ENCODE measurements around the gene AGMAT. TPM values are rescaled to one million over a fixed set of nuclear protein-coding genes. Genes with fewer than 3 reads are reported as not detected.

The AGMAT gene
- 18.3 TPM in 2 replicates for total RNA-seq

GRCh38 chr1:15584489-15585363 lies at the start of gene AGMAT:
Gene AGMAT, minus strand, starts transcription at chr1:15585051. Its CDS starts 84 bp downstream, at chr1:15584967.
- intact Hi-C loops (cut with micrococcal nuclease), result loop anchor here (1.0 to 2.0 kb wide), 2 partner anchors 20 to 58 kb away; partner anchors contain the start of gene DNAJC16

GRCh38 chr1:15633756-15634420 lies 49.0 kb upstream of the AGMAT start:
- intact Hi-C loops (cut with micrococcal nuclease), result no loop called here

GRCh38 chr1:15628003-15628402 lies 43.2 kb upstream of the AGMAT start:
- intact Hi-C loops (cut with micrococcal nuclease), result no loop called here

GRCh38 chr1:15627343-15627988 lies 42.6 kb upstream of the AGMAT start:
- intact Hi-C loops (cut with micrococcal nuclease), result no loop called here

- intact Hi-C loops (cut with micrococcal nuclease), result no loop called here
Observed at GRCh38 chr1:15626269-15626950, 41.6 kb upstream of the AGMAT start.

GRCh38 chr1:15625056-15625917 lies 40.4 kb upstream of the AGMAT start:
- intact Hi-C loops (cut with micrococcal nuclease), result no loop called here

GRCh38 chr1:15624133-15624714 lies 39.4 kb upstream of the AGMAT start:
- intact Hi-C loops (cut with micrococcal nuclease), result no loop called here

- intact Hi-C loops (cut with micrococcal nuclease), result no loop called here
Observed at GRCh38 chr1:15623435-15623834, 38.6 kb upstream of the AGMAT start.

- intact Hi-C loops (cut with micrococcal nuclease), result no loop called here
Observed at GRCh38 chr1:15622712-15623373, 38.0 kb upstream of the AGMAT start.

- intact Hi-C loops (cut with micrococcal nuclease), result no loop called here
Observed at GRCh38 chr1:15621975-15622374, 37.1 kb upstream of the AGMAT start.

- intact Hi-C loops (cut with micrococcal nuclease), result no loop called here
Observed at GRCh38 chr1:15620902-15621682, 36.2 kb upstream of the AGMAT start.

- intact Hi-C loops (cut with micrococcal nuclease), result no loop called here
Observed at GRCh38 chr1:15620155-15620545, 35.3 kb upstream of the AGMAT start.

- intact Hi-C loops (cut with micrococcal nuclease), result loop anchor here (1.0 to 10.0 kb wide), 3 partner anchors 66 to 746 kb away; partner anchors contain the start of gene SZRD1
Observed at GRCh38 chr1:15618655-15619525, 34.0 kb upstream of the AGMAT start.

- intact Hi-C loops (cut with micrococcal nuclease), result loop anchor here (1.0 to 10.0 kb wide), 3 partner anchors 67 to 747 kb away; partner anchors contain the start of gene SZRD1
Observed at GRCh38 chr1:15618077-15618654, 33.3 kb upstream of the AGMAT start.

- intact Hi-C loops (cut with micrococcal nuclease), result loop anchor here (1.0 to 10.0 kb wide), 10 partner anchors 14 to 747 kb away; partner anchors contain the start of genes CASP9, SZRD1 and ZBTB17
Observed at GRCh38 chr1:15617173-15618076, 32.6 kb upstream of the AGMAT start, which contains the start of gene DDI2. Gene DDI2, plus strand, starts transcription at chr1:15617458. Its CDS starts 213 bp downstream, at chr1:15617671.

Data from T-helper 1 cell treated with Interleukin-12 subunit alpha and Interleukin-12 subunit beta and Interleukin-4 antibody, amounts not matched to agents 30 ng/mL and 1 ng/mL, for 36 hours (primary cell).